ENCODE results near the gene MAN2B2. TPM values are rescaled to one million over a fixed set of nuclear protein-coding genes. Genes with fewer than 3 reads are reported as not detected.
A peak's percentile ranks its signal among the peaks of the same experiment; 100 is the strongest.

MAN2B2 gene
- total and polyA plus RNA-seq, 9 of the 15 experiments (the other 6 are each of a cell fraction or from before 2014, with no cell fraction given) = 0.21 to 8.8 (median 3.7) TPM

DNA sequence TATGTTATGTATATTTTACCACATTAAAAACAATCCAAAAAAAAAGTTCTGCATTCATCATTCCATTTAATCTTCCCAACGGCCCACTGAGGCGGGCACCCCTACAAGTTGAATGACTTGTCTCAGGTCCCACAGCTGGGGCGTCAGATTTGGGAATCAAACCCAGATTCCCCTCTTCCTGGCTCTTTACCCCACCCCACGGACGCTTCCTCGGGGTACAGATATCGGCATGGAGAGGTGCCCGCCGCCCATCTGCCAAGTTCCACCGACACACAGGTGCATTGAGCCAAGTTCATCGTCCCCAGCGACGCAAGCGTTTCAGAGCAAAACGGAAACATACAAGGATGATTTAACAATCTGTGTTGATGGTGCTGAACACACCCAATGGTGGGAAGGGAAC lies 36.9 kb upstream of the MAN2B2 start:
- ChIA-PET POLR2A (interaction anchor here (0.5 to 1.3 kb wide), 3 partner anchors 11 to 117 kb away, joined by 3 read pairs; no protein-coding TSS in a partner anchor), CTCF (ENCODE audit: low intra/inter-chr PET ratio) (no interaction called here)
- WGBS (ENCODE audit: insufficient coverage, low coverage, missing lambda C conversion rate) = 2% methylated on average over 15 of the region's 15 CpGs
- Histone ChIP-seq H3K9me3 (replicated peaks; ENCODE audit: control insufficient read depth, insufficient read depth, low read depth, low read length) (no peaks in the 10 kb centered on the region; the same call in 1 of the 2 replicates), H2AFZ (ENCODE audit: low read depth, low read length) (no peak overlapping the region), H4K20me1 (replicated peaks; ENCODE audit: control insufficient read depth, insufficient read depth, low read length) (0 out of 2 replicates have a peak, but pooled peaks cover 6% of the 10 kb centered on the region), H3K36me3 (ENCODE audit: control insufficient read depth, insufficient read depth, low read length) (no peaks in the 10 kb centered on the region), H3K9ac (ENCODE audit: insufficient read depth in 1 of 2, low read depth in 2 of 2, low read length in 2 of 2) (no peak overlapping the region), H3K27ac (ENCODE audit: extremely low read depth, low read depth, low read length) (no peak overlapping the region), H3K4me3 (no peak overlapping the region), H3K79me2 (ENCODE audit: control insufficient read depth, insufficient read depth, low read length) (no peaks in the 10 kb centered on the region), H3K27me3 (ENCODE audit: control insufficient read depth in 2 of 2, insufficient read depth in 2 of 2, low read length in 2 of 2) (peaks cover 35 to 59% of the 10 kb centered on the region in 2 experiments; a peak in 4 of 5 replicates), H3K4me2 (ENCODE audit: insufficient read depth, low read length) (no peak overlapping the region), H3K9me1 (ENCODE audit: control insufficient read depth, insufficient read depth, low read length) (no peaks in the 10 kb centered on the region), H3K4me1 (replicated peaks in 1 of 2; ENCODE audit: control insufficient read depth in 2 of 2, insufficient read depth in 2 of 2, low read length in 2 of 2) (peaks cover 0 to 13% of the 10 kb centered on the region in 2 experiments; a peak in 2 of 5 replicates)
- TF ChIP-seq ZNF77 (CRISPR knock-in tag; IDR thresholded peaks at IDR 0.05) (no peak), ZNF212 (CRISPR knock-in tag; IDR thresholded peaks at IDR 0.05) (no peak)
- no peak for FAIRE-seq
- intact Hi-C loops (cut with micrococcal nuclease) = no loop called here
- ATAC-seq = no peak
- BruUV-seq (replicated peaks) = no TSS peak
- DNase-seq (ENCODE audit: extremely low read depth in 1 of 4, low spot score in 3 of 4) = no peak
- in situ Hi-C loops (cut with MboI) = no loop called here

DNA sequence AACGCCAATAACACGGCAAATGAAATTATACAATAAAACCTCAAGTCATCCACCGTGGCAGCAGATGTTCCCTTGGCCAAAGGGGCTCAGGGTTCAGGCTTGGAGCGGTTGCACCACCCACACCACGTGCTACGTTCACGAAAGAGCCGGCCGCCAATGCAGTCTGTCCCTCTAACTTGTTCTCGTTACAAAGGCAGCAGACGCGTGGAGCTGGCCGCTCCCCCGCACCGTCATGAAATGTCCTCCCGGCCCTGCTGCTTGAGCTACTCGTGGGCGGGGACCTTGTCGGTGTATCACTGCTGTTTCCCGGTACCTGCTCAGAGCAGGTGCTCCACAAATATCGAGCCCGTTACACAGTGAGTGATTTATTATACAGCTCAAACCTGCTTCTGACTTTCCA lies 36.4 kb upstream of the MAN2B2 start:
- Histone ChIP-seq H3K4me1 (replicated peaks in 1 of 2; ENCODE audit: control insufficient read depth in 2 of 2, insufficient read depth in 2 of 2, low read length in 2 of 2) (peaks cover 0 to 13% of the 10 kb centered on the region in 2 experiments; a peak in 2 of 5 replicates), H3K9me3 (replicated peaks; ENCODE audit: control insufficient read depth, insufficient read depth, low read depth, low read length) (no peaks in the 10 kb centered on the region; the same call in 1 of the 2 replicates), H3K27ac (ENCODE audit: extremely low read depth, low read depth, low read length) (no peak overlapping the region), H3K9ac (ENCODE audit: insufficient read depth in 1 of 2, low read depth in 2 of 2, low read length in 2 of 2) (no peak overlapping the region), H3K9me1 (ENCODE audit: control insufficient read depth, insufficient read depth, low read length) (no peaks in the 10 kb centered on the region), H3K79me2 (ENCODE audit: control insufficient read depth, insufficient read depth, low read length) (no peaks in the 10 kb centered on the region), H2AFZ (ENCODE audit: low read depth, low read length) (no peak overlapping the region), H3K27me3 (ENCODE audit: control insufficient read depth in 2 of 2, insufficient read depth in 2 of 2, low read length in 2 of 2) (peaks cover 35 to 59% of the 10 kb centered on the region in 2 experiments; a peak in 4 of 5 replicates), H3K4me2 (ENCODE audit: insufficient read depth, low read length) (no peak overlapping the region), H3K4me3 (no peak overlapping the region), H3K36me3 (ENCODE audit: control insufficient read depth, insufficient read depth, low read length) (no peaks in the 10 kb centered on the region), H4K20me1 (replicated peaks; ENCODE audit: control insufficient read depth, insufficient read depth, low read length) (peaks cover 6% of the 10 kb centered on the region; the same call in 1 of the 2 replicates)
- CTCF ChIA-PET (ENCODE audit: low intra/inter-chr PET ratio) = no interaction called here
- TF ChIP-seq, protein P1, sequence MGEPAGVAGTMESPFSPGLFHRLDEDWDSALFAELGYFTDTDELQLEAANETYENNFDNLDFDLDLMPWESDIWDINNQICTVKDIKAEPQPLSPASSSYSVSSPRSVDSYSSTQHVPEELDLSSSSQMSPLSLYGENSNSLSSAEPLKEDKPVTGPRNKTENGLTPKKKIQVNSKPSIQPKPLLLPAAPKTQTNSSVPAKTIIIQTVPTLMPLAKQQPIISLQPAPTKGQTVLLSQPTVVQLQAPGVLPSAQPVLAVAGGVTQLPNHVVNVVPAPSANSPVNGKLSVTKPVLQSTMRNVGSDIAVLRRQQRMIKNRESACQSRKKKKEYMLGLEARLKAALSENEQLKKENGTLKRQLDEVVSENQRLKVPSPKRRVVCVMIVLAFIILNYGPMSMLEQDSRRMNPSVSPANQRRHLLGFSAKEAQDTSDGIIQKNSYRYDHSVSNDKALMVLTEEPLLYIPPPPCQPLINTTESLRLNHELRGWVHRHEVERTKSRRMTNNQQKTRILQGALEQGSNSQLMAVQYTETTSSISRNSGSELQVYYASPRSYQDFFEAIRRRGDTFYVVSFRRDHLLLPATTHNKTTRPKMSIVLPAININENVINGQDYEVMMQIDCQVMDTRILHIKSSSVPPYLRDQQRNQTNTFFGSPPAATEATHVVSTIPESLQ (CRISPR knock-in tag; IDR thresholded peaks at IDR 0.05) = no peak
- 0 out of 2 replicates have a peak, but pooled peaks have one; percentile 16 for TF ChIP-seq EGR1 (conservative IDR thresholded peaks at IDR 0.05)
- TF ChIP-seq NONO (IDR thresholded peaks at IDR 0.05; ENCODE audit: low read depth in 2 of 2, low read length in 1 of 2) = no peak
- WGBS (ENCODE audit: insufficient coverage, low coverage, missing lambda C conversion rate) = under 1% methylated on average over 22 of the region's 22 CpGs
- in situ Hi-C loops (cut with MboI) = no loop called here
- POLR2A ChIA-PET = interaction anchor here (0.5 to 1.3 kb wide), 3 partner anchors 12 to 45 kb away, joined by 3 read pairs; no protein-coding TSS in a partner anchor
- no TSS peak for BruUV-seq (replicated peaks)
- ATAC-seq (peak; percentile 61), DNase-seq (ENCODE audit: extremely low read depth in 1 of 4, low spot score in 3 of 4) (peak in 1 of 4 experiments; percentile 23), FAIRE-seq (no peak)
- intact Hi-C loops (cut with micrococcal nuclease) = no loop called here

Data from K562 (cell line).